Measurements from ENCODE around the gene TGFB2. TPM values are rescaled to one million over a fixed set of nuclear protein-coding genes. Genes with fewer than 3 reads are reported as not detected.
A peak's percentile ranks its signal among the peaks of the same experiment; 100 is the strongest.

TGFB2 gene
- total and polyA plus RNA-seq, 10 donors: 0.24 to 5.5 (median 2.1) TPM

DNA sequence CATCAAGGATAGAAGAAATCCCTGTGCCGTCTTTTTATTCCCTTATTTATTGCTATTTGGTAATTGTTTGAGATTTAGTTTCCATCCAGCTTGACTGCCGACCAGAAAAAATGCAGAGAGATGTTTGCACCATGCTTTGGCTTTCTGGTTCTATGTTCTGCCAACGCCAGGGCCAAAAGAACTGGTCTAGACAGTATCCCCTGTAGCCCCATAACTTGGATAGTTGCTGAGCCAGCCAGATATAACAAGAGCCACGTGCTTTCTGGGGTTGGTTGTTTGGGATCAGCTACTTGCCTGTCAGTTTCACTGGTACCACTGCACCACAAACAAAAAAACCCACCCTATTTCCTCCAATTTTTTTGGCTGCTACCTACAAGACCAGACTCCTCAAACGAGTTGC lies 99.0 kb downstream of the TGFB2 start:
- intact Hi-C loops (cut with DNase I; ENCODE audit: low total_unique reads): no loop called here
- Histone ChIP-seq H3K36me3 (no peaks in the 10 kb centered on the region), H3K4me3 (no peak overlapping the region), H3K27ac (no peak overlapping the region), H3K9me3 (no peaks in the 10 kb centered on the region), H3K4me1 (no peaks in the 10 kb centered on the region), H3K27me3 (replicated peaks in 1 of 7) (no peaks in the 10 kb centered on the region)
- no peak for TF ChIP-seq POLR2A (IDR thresholded peaks at IDR 0.05)
- DNase-seq: no peak
- WGBS, 5 donors: 60 to 80% (median 78%) methylated on average over 5 of the region's 5 CpGs

DNA sequence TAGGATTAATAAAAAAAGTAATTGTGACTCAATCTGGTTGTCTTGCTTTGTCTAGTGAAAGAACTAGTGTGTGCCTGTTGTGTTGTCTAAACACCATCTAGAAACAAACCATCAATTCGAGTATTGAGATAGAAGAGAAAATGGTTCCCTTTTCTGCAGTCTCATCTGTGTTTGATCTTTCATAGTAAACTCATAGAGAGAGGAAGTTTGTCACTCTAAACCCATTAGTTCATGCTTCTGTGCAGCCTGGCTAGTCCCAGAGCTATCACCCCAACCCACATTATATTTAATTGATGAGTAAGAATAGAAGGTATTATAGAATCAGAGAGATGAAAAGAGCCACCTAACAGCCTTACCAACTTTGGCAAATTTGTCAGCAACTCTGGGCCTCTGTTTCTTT lies 99.5 kb downstream of the TGFB2 start:
- H3K9me3 ChIP-seq: no peaks in the 10 kb centered on the region
- no peaks in the 10 kb centered on the region for H3K36me3 ChIP-seq
- intact Hi-C loops (cut with DNase I; ENCODE audit: low total_unique reads): no loop called here
- 60 to 79% (median 66%) methylated on average over 1 of the region's 1 CpG for WGBS, 5 donors
- no peak overlapping the region for H3K27ac ChIP-seq
- TF ChIP-seq, protein P1, sequence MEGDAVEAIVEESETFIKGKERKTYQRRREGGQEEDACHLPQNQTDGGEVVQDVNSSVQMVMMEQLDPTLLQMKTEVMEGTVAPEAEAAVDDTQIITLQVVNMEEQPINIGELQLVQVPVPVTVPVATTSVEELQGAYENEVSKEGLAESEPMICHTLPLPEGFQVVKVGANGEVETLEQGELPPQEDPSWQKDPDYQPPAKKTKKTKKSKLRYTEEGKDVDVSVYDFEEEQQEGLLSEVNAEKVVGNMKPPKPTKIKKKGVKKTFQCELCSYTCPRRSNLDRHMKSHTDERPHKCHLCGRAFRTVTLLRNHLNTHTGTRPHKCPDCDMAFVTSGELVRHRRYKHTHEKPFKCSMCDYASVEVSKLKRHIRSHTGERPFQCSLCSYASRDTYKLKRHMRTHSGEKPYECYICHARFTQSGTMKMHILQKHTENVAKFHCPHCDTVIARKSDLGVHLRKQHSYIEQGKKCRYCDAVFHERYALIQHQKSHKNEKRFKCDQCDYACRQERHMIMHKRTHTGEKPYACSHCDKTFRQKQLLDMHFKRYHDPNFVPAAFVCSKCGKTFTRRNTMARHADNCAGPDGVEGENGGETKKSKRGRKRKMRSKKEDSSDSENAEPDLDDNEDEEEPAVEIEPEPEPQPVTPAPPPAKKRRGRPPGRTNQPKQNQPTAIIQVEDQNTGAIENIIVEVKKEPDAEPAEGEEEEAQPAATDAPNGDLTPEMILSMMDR (IDR thresholded peaks at IDR 0.05 in 8 of 11, conservative IDR thresholded peaks at IDR 0.05 in 3 of 11): no peak
- TF ChIP-seq POLR2A (IDR thresholded peaks at IDR 0.05) (no peak), POLR2AphosphoS5 (IDR thresholded peaks at IDR 0.05) (no peak)
- no peaks in the 10 kb centered on the region for H3K27me3 ChIP-seq (replicated peaks in 1 of 7)
- H3K4me3 ChIP-seq: no peak overlapping the region
- H3K4me1 ChIP-seq: no peaks in the 10 kb centered on the region
- DNase-seq: no peak

DNA sequence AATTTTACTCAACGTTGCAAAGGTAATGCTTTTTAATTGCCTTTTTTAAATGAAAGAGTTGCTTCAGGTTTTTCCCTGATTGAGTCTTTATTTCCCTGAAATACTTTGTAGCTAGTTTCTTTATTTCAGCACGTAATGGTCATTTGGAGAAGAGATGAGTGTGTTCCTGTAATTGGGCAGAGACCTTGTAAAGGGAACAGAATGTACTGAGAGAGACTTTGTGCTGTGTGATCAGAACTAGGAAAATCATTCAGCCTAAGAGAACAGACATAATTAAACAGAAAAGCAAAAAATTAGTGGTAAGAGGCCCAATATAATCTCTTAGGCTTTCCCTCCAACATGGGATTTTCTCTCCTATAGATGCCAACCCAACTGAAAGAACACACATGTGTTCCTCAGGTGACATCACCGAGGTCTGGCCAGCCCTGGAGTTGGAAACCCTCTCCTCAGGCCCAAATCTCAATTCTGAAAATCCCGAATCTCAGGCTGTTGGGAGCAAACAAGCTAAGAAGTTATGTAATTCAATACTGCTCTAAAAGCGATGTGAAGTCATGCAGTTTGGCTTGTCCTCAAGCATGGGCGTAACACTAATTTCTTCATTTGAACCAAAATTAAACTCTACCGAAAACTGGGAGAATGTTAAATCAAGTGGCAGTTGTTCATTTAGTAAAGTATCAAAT lies 102.0 kb downstream of the TGFB2 start:
- DNase-seq: no peak
- H3K4me1 ChIP-seq: peaks cover 0 to 3% (median 0%) of the 10 kb centered on the region in 6 donors
- H3K27ac ChIP-seq: no peak overlapping the region
- TF ChIP-seq, protein P1 (IDR thresholded peaks at IDR 0.05 in 8 of 11, conservative IDR thresholded peaks at IDR 0.05 in 3 of 11): no peak
- TF ChIP-seq POLR2A (IDR thresholded peaks at IDR 0.05) (no peak), POLR2AphosphoS5 (IDR thresholded peaks at IDR 0.05) (no peak)
- H3K36me3 ChIP-seq: no peaks in the 10 kb centered on the region
- WGBS, 5 donors: 88 to 94% (median 89%) methylated on average over 7 of the region's 7 CpGs
- H3K4me3 ChIP-seq: no peak overlapping the region
- H3K27me3 ChIP-seq (replicated peaks in 1 of 7): no peaks in the 10 kb centered on the region
- H3K9me3 ChIP-seq: no peaks in the 10 kb centered on the region
- intact Hi-C loops (cut with DNase I; ENCODE audit: low total_unique reads): no loop called here

DNA sequence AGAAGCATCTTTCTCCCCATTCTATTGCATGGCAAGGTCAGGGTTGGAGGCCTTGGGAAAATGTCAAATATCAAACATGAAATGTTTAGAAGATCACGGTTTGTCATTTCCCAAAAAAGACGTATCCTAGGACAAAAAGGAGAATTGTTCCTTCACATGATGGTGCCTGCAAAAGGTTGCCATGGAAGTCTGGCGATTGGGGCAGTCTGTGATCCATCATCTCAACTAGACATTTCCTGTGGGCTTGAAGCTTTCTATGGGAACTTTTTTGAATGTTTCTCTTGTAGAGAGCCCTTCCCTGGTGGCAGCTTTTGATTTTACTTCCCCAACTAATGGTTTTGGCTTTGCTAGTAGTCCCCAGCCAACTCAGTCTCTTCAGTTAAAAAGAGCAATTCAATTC lies 106.3 kb downstream of the TGFB2 start:
- WGBS, 5 donors: 43 to 58% (median 51%) methylated on average over 3 of the region's 3 CpGs
- TF ChIP-seq POLR2A (IDR thresholded peaks at IDR 0.05) (no peak), POLR2AphosphoS5 (IDR thresholded peaks at IDR 0.05) (no peak)
- TF ChIP-seq, protein P1 (IDR thresholded peaks at IDR 0.05 in 8 of 11, conservative IDR thresholded peaks at IDR 0.05 in 3 of 11): peak in 2 of 11 experiments; percentile 15

More for the DNA sequence above, 106.3 kb downstream of the TGFB2 start:
- Histone ChIP-seq H3K36me3 (no peaks in the 10 kb centered on the region), H3K9me3 (no peaks in the 10 kb centered on the region), H3K27ac (peak overlapping the region in 4 of 8 donors; percentile 19 to 47 (median 32)), H3K27me3 (replicated peaks in 1 of 7) (no peaks in the 10 kb centered on the region), H3K4me3 (no peak overlapping the region), H3K4me1 (peaks cover 0 to 5% (median 0%) of the 10 kb centered on the region in 6 donors)
- intact Hi-C loops (cut with DNase I; ENCODE audit: low total_unique reads): no loop called here
- DNase-seq: no peak
